ENCODE measurements around the gene CES3.
"Not testable (repeated sequence)": the region's sequence is repeated elsewhere in the genome, so short reads cannot be mapped to it uniquely, and the experiment has no call there.

The CES3 gene

DNA sequence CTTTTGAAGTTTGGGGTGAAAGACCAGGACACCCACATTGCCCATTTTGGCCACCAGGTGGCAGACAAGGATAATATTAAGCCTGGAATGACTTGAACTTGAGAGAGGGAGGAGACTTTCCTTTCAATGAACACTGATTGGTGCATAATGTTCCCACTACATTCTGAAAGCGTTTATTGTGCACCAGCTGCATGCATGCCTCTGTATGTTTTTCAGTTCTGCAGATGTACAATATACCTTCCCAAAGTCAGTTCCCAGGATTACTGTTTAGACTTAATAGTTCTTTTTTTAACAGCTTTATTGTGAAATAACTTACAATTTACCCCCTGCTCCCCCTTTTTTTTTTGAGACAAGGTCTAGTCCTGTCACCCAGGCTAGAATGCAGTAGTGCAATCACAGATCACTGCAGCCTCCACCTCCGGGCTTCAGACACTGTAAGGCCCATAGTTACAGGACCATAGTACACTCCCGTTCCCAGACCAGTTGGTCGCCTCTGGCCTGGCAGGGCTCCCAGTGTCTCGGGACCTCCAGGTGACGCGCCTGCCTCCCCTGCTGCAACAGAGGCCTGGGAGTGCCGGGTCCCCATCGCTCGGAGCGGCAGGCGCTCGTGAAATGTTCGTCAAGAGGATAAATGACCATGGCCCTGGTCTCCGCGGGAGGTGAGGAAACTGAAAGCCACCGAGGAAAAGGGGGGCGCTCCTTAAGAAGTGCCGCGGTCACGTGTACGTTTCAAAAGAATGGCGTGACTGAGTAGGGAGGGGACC lies 13.6 kb upstream of the CES3 start:
- DNase-seq, result peak; percentile 83

DNA sequence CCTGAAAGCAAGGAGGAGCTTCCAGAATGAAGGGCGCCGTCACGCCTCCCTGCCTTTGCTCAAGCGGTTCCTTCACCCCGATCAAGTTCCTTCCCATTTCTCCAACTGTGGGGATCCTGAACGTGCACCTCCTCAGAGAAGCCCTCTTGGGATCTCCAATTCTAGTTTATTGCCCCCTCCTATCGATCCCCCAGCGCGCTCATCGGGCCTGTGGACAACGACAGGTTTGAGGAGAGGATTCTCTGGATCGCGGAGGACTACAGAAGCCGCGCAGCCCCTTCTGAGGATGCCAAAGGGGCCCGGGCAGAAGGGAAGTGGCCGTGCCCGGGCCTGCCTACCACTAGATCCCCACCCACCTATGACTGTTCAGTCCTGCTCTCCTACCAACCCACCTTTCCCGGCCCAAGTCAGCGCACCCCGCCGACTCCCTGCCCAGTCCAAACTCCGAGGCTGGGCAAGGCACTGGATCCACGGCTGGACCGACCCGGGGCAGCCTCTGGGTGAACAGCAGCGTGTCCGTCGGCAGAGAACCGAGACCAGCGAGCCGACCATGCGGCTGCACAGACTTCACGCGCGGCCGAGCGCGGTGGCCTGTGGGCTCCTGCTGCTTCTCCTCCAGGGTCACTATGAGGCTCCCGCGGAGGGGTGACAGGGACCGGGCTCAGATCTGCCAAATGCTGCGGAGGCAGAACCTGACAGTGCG lies 12.8 kb upstream of the CES3 start:
- DNase-seq, result no peak

DNA sequence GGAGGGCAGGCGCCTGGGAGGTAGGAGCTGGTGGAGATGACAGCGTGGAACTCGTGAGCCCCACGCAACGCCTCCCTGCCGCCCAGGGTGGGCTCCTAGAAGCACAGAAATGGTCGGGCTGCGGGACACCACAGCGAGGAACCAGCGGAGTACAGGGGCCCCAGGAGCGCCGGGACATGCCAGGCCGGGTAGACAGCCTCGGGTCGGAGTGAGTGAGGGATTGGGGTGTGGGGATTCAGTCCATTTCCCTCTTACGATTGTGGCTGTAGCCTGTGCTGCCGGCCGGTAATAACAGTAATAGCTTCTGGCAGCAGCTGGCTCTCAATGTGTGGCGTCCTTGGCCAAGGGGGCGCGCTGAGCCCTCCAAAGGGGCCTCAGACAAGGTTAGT lies 12.2 kb upstream of the CES3 start:
- DNase-seq, result no peak

DNA sequence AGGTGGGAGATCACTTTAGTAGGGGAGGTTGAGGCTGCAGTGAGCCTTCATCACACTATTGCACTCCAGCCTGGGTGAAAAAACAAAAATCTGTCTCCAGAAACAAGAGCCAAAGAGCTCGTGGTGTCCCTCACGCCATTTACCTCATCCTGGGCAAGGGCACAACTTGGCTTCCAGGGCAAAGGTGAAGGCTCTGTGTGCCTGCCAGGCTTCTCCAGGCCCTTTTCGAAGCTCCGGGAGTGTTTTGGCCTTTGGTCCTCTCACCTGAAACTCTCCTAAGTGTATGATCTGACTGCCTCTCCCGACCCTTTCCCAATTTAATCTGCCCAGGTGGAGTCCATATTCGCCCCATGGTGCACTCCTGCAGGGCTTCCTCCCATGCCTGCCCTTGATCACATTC lies 11.6 kb upstream of the CES3 start:
- no peak for DNase-seq

DNA sequence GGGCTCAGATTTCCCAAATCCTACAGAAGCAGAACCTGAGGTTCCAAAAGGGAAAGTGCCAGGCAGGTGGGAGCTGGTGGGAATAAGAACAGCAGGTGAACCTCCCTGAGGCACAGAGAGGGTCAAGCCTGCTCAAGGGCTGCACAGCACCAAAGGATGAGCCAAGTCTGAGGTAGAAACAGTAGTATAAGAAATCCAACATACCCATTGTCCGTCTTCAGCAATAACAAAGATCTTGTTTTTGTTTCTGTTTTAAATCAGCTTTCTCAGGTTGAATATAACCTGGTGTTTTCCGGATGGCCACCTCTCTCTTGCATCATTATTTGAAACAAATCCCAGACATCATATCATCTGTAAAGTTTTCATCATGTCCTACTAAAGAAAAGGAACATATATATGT lies 10.6 kb upstream of the CES3 start:
- no peak for DNase-seq

DNA sequence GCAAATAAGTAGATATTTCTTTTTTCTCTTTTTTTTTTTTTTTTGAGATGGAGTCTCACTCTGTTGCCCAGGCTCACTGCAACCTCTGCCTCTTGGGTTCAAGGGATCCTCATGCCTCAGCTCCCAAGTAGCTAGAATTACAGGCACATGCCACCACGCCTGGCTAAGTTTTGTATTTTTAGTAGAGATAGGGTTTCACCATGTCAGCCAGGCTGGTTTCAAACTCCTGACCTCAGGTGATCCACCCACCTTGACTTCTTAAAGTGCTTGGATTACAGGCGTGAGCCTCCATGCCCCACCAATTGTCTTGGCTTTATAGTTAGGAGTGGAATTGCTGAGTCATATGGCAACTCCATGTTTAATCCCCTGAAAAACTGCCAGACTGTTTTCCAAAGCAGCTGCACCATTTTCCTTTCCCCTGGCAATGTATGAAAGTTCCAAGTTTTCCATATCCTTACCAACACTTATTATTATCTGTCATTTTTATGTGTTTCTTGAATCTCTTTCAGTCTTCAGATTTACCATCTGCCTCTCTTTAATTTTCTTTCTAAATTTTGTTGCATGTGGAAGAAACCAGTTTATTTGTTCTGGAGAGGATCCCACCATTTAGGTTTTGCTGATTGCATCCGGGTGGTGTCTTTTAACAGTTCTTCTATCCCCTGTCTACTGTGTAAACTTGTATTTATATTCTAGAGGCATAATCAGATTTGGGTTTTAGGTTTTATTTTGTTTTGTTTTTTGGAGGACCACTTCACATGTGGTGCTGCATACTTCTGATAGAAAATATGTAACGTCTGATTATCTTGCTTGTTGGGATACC lies 9.9 kb upstream of the CES3 start:
- no peak for DNase-seq

DNA sequence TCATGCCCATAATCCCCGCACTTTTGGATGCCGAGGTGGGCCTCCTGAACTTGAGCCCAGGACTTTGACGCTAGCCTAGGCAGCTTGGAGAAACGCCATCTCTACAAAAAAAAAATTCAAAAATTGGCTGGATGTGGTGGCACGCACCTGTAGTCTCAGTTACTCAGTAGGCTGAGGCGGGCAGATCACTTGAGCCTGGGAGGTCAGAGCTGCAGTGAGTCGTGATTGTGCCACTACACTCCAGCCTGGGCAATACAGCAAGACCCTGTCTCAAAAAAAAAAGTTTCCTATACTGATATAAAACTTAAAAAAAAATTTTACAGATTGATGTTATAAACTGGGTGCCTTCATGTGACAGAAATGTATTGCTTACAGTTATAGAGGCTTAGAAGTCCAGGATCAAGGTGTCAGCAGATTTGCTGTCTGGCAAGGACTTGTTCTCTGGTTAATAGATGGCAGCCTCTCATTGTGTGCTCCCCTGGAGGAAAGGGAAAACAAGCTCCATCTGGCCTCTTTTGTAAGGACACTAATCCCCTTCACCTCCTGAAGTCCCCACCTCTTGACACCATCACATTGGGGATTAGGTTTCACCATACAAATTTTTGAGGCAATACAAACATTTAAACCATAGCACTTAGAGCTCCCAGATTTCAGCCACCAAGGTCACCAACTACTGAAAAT lies 8.5 kb upstream of the CES3 start:
- DNase-seq, result no peak

DNA sequence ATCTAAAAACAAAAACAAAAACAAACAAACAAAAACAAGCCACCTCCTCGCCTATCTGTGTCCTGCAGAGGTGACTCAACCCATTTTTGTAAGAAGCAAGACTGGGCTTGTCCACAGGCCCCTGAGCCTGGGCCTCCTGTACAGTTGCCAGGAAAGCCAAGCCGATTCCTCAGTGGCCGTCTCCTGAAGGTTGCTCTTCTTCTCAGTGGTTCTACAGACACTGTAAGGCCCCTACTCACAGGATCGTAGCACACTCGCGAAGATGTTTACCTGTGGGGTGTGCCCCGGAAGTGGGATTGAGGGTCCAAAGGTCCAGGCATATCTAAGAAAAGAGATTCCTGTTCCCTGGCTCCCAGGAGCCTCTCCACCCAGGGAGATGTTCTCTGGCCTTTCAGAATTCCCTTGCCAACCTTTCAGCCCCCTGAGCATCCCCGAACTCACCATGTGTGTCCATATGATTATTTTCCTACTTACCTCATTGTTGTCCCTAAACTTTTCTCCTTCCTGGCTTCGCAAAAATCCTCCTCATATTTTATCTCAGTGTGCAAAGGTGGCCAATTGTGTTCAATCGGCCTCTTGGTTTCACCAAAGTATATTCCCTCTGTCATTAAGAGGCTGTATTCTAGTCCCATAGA lies 7.5 kb upstream of the CES3 start:
- no peak for DNase-seq

DNA sequence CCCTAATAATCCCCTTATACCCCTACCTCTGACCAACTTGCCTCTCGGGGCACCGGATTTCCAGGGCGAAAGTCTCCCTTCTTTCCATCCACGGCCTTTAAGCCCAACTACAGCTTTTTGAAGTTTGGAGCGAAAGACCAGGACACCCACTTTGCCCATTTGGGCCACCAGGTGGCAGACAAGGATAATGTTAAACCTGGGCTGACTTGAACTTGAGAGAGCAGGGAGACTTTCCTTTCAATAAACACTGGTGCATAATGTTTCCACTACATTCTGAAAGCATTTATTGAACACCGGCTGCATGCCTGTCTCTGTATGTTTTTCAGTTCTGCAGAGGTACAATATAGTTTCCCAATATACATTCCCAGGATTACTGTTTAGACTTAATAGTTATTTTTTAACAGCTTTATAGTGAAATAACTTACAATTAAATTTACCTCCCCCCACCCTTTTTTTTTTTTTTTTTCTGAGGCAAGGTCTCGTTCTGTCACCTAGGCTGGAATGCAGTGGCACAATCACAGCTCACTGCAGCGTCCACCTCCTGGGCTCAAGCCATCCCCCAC lies 6.9 kb upstream of the CES3 start:
- peak; percentile 86 for DNase-seq

DNA sequence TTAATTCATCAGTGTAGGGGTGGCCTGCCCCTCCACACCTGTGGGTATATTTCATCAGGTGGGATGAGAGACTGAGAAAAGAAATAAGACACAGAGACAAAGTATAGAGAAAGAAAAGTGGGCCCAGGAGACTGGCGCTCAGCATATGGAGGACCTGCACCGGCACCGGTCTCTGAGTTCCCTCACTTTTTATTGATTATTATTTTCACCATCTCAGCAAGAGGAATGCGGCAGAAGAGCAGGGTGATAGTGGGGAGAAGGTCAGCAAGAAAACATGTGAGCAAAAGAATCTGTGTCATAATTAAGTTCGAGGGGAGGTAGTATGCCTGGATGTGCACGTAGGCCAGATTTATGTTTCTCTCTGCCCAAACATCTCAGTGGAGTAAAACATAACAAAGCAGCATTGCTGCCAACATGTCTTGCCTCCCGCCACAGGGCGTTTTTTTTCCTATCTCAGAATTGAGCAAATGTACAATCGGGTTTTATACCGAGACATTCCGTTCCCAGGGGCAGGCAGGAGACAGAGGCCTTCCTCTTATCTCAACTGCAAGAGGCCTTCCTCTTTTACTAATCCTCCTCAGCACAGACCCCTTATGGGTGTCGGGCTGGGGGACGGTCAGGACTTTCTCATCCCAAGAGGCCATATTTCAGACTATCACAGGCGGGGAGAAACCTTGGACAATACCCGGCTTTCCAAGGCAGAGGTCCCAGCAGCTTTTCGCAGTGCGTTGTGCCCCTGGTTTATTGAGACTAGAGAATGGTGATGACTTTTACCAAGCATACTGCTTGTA lies 5.5 kb upstream of the CES3 start:
- DNase-seq, result not testable (repeated sequence)

DNA sequence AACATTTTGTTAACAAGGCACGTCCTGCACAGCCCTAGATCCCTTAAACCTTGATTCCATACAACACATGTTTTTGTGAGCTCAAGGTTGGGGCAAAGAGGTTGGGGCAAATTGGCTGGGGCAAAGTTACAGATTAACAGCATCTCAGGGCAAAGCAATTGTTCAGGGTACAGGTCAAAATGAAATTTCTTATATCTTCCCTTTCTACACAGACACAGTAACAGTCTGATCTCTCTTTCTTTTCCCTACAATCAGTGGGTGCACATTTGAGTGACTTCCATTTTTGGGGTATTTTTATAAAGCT lies 5.0 kb upstream of the CES3 start:
- DNase-seq, result not testable (repeated sequence)

DNA sequence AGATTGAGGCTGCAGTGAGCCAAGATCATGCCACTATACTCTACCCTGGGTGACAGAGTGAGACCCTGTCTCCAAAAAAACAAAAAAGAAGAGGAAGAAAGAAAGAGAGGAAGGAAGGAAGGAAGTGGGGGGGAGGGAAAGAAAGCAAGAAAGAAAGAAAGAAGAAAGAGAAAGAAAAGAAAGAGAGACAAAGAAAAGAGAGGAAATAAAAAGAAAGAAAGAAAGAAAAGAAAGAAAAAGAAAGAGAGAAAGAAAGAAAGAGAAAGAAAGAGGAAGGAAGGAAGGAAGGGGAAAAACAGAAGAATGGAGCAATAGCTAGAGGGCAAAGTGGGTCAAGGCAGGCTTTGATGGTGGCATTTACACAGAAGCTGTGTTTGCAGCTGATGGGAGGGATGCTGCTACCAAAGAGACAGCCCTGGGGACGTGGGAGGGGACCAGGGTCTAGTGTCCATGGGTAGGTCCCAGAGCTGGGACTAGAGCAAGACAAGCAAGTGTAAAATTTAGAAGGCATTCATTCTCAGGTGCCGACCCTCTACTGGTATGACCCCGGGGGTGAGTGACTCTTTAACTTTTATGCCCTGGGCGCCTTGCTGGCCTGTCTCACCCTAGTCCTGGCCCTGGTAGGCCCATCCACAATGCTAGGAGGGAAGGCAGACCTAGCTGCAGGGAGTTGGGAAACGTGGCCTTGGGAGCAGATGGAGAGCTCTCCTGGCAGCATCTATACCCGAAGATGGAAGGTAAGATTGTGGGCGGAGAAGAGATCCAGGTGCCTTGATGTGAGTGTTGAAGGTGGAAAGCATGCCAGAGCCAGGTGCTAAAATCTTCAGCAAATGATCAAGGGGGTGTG lies 2.0 kb upstream of the CES3 start:
- no peak for DNase-seq

DNA sequence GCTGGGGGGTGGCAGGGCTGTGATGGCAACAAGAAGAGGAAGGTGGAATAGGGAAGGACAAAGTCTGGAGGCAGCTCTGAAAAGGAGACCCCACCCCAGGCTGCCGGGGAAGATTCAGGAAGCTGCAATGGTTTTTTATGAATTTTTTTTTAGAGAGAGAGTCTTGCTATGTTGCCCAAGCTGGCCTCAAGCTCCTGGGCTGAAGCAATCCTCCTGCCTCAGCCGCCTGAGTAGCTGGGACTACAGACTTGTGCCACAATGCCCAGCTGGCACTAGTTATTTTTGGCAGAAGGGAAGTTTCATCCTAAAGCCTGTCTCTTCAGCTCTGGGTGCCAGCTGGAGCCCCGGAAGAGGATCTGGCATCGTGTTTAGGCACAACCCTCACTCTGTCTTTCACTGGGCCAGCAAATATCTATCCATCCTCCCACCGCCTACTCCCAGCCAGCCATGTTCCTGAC lies 1.3 kb upstream of the CES3 start:
- DNase-seq, result no peak

DNA sequence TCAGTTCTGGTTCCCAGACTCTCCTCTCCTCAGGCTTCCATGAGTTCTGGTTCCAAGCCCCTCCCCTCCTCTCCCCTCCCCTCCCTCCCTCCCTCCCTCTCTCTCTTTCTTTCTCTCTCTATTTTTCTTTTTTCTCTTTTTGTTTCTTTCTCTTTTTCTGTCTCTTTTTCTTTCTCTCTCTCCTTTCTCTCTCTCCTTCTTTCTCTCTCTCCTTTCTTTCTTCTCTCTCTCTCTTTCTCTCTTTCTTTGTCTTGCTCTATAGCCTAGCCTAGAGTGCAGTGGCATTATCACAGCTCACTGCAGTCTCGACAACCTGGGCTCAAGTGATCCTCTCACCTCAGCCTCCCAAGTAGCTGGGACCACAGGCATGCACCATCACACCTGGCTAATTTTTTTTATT lies 796 bp upstream of the CES3 start:
- DNase-seq, result no peak

DNA sequence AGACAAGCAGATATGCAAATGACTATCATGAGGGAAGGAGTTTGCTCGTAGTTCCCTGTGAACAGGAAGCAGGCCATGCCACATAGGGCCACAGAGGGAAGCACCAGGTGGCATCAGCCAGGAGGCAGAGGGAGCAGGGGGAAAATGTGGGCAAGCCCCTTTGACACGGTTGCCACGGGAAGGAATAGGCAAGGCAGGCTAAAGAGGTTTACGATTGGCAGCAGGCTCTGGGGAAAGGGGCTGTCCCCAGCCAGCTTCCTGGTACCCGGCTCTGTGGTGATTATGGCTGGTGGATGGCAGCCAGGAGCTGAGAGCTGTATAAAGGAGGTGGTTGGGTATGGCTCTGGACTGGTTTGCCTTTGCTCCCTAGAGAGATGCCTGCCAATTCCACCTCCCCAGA lies 848 bp downstream of the CES3 start:
- no peak for DNase-seq

DNA sequence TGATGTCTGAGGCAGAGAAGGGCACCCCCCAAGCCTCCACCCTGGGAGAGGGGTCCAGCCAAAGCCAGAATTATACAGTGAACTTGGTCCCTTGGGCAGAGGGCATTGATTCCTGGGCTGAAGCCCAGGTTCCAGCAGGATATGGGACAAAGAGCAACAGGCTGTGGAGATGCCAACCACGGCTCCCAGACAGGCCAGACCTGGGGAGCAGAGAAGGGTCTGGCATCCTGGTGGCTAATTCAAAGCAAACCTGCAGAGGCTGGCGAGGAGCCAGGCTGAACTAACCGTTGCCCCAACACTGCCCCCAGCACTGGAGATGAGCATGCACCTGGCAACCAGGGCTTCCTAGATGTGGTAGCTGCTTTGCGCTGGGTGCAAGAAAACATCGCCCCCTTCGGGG lies 3.0 kb downstream of the CES3 start:
- DNase-seq, result no peak

DNA sequence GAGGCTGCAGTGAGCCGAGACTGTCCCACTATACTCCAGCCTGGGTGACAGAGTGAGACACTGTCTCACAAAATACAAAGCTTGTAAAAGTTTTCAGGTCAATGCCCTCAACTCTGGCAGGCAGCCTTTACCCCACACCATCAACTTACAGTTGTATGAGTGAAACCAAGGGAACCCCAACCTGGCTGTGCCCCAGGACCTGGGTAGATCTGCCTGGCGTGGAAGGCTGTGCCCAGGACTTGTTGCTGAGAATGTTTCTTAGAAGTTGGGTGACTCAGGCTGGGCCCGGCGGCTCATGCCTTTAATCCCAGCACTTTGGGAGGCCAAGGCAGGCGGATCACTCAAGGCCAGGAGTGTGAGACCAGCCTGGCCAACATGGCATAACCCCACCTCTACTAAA lies 7.8 kb downstream of the CES3 start:
- no peak for DNase-seq

DNA sequence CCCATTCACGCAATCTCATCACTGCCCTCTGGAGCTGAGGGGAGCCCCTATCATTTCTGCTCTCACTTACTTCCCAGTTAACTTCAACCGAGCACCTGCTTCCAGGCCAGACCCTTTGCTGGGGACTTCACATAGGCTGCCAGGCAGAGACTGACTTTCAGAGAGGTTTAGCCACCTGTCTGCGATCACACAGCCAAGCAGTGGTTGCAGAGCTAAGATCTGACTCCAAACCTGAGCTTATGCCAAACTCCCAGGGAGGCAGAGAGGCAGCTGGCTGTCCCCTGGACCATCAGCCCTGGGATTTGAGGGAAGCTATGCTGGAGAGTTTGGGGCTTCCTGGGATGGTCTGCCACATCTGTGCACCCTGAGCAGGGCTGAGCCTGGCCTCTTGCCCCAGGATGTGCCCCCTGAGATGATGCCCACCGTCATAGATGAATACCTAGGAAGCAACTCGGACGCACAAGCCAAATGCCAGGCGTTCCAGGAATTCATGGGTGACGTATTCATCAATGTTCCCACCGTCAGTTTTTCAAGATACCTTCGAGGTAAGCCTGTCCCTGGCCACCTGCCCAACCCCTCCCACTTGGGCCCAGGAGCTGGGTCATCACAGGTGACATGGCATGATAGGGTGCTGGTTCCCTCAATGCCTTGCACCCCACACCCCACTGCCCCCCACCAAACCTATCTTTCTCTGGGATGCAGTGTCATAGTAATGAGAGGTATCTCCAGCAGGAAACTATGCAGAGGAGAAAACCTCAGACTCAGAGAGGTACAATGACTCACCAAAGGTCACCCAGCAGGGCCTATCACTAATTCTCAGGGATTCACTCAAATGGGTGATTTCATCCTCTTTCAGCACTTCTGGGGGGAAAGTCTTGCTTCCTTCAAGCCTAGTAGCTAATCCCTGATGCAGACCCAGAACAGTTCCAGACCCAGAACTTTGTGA lies 10.0 kb downstream of the CES3 start:
- DNase-seq, result no peak

DNA sequence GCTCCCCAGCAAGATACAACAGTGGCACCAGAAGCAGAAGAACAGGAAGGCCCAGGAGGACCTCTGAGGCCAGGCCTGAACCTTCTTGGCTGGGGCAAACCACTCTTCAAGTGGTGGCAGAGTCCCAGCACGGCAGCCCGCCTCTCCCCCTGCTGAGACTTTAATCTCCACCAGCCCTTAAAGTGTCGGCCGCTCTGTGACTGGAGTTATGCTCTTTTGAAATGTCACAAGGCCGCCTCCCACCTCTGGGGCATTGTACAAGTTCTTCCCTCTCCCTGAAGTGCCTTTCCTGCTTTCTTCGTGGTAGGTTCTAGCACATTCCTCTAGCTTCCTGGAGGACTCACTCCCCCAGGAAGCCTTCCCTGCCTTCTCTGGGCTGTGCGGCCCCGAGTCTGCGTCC lies 11.9 kb downstream of the CES3 start:
- no peak for DNase-seq

DNA sequence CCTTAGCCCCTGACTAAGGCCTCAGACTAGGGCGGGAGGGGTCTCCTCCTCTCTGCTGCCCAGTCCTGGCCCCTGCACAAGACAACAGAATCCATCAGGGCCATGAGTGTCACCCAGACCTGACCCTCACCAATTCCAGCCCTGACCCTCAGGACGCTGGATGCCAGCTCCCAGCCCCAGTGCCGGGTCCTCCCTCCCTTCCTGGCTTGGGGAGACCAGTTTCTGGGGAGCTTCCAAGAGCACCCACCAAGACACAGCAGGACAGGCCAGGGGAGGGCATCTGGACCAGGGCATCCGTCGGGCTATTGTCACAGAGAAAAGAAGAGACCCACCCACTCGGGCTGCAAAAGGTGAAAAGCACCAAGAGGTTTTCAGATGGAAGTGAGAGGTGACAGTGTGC lies 12.7 kb downstream of the CES3 start:
- DNase-seq, result no peak

Data from islet precursor cell (in vitro differentiated cells).